Hepatocyte (in vitro differentiated cells): ENCODE data around the gene RFPL2.
"Not testable (repeated sequence)": the region's sequence is repeated elsewhere in the genome, so short reads cannot be mapped to it uniquely, and the experiment has no call there.

ENCODE experiments used
- CTCF ChIP-seq: fragments of 200-600 bp; sonication (generic); IDR thresholded peaks from 2 replicates; pipeline ENCODE4 v1.5.1; 2016; ENCODE audit warnings: antibody characterized with exemption, mild to moderate bottlenecking; ENCODE audit not compliant: poor library complexity
- EZH2 ChIP-seq: fragments of 200-600 bp; sonication (generic); IDR thresholded peaks from 2 replicates; pipeline ENCODE4 v1.6.1; 2016; ENCODE audit warnings: antibody characterized with exemption, mild to moderate bottlenecking, borderline replicate concordance
- EZH2phosphoT487 ChIP-seq: fragments of 200-600 bp; sonication (generic); IDR thresholded peaks from one replicate; pipeline ENCODE4 v1.6.1; 2018; ENCODE audit warnings: antibody characterized with exemption, mild to moderate bottlenecking, low read depth, moderate library complexity; ENCODE audit not compliant: unreplicated experiment, severe bottlenecking

GRCh38 chr22:32147128-32147527 lies 57.7 kb downstream of the RFPL2 start:
- not testable (repeated sequence) for TF ChIP-seq EZH2, CTCF, EZH2phosphoT487
